Thyroid gland (tissue), 4 donors: Measurements from ENCODE around the gene ITPR2.

Experiments used
- POLR2A ChIP-seq, 2 donors: fragments of 450-650 bp; IDR thresholded peaks; one replicate each; pipeline ENCODE4 v1.6.1; 2017; ENCODE audit warnings: antibody characterized with exemption in 2 of 2, mild to moderate bottlenecking in 2 of 2, moderate library complexity in 1 of 2
- TF ChIP-seq, protein P1 (sequence below), 6 experiments: fragments of 200-600 bp in 3 of 6; fragments of 450-650 bp in 3 of 6; sonication (generic) in 3 of 6; IDR thresholded peaks; one replicate each; pipeline ENCODE4 v1.5.1; 2016 to 2019; ENCODE audit warnings: antibody characterized with exemption in 6 of 6, mild to moderate bottlenecking in 2 of 6, inconsistent platforms in 1 of 6, moderate library complexity in 1 of 6

DNA sequence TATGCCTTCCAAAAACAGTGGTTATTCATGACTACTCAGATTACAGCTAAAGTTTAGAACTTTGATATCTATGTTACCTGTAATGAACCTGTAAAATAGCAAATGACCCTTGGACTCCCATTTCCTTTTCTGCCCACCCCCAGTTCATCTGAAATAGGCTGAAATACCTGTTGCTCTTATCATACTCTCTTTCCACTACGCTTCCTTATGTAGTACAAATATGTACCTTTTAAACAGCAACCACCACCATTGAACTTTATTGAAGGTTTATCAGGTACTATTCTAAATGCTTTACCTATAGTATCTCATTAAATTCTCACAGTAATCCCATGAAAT, 398.0 kb downstream of the ITPR2 start:
- TF ChIP-seq, protein P1, sequence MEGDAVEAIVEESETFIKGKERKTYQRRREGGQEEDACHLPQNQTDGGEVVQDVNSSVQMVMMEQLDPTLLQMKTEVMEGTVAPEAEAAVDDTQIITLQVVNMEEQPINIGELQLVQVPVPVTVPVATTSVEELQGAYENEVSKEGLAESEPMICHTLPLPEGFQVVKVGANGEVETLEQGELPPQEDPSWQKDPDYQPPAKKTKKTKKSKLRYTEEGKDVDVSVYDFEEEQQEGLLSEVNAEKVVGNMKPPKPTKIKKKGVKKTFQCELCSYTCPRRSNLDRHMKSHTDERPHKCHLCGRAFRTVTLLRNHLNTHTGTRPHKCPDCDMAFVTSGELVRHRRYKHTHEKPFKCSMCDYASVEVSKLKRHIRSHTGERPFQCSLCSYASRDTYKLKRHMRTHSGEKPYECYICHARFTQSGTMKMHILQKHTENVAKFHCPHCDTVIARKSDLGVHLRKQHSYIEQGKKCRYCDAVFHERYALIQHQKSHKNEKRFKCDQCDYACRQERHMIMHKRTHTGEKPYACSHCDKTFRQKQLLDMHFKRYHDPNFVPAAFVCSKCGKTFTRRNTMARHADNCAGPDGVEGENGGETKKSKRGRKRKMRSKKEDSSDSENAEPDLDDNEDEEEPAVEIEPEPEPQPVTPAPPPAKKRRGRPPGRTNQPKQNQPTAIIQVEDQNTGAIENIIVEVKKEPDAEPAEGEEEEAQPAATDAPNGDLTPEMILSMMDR (IDR thresholded peaks at IDR 0.05): no peak
- no peak for TF ChIP-seq POLR2A (IDR thresholded peaks at IDR 0.05)
